GM21717 (cell line): ENCODE measurements around the gene OR51G2.

Source experiments
- ATAC-seq: cut with Tn5 transposase; IDR thresholded peaks from one replicate; pipeline ENCODE4 v1.9.1; 2021; ENCODE audit warnings: mild to moderate bottlenecking, moderate library complexity; ENCODE audit not compliant: unreplicated experiment

Gene OR51G2

GRCh38 chr11:4881188-4881587, 38.0 kb downstream of the OR51G2 start:
- ATAC-seq = no peak

GRCh38 chr11:4865855-4866254, 53.3 kb downstream of the OR51G2 start:
- no peak for ATAC-seq

DNA sequence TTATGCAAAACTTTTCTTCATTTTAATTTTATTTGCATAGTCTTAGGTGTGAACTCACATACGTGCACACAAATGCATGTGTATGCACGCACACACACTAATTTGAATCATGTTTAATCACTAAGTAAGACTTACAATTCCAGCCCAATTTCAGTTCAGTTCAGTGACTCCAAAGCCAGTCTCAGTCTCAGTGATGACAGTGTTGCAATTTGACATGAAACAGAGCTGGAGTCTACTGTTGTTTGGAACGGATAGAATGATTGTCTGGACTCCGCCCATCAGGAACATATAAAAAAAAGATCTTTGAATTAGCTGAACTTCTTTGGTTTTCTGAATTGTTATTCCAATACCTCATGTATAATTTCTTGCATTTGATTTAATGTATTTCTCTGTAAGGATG, 55.3 kb downstream of the OR51G2 start:
- no peak for ATAC-seq
